Stimulated activated CD4-positive, alpha-beta T cell treated with anti-CD3 and anti-CD28 coated beads, Interleukin-2, amount 100 ng/mL, for 4 hours (primary cell): ENCODE data around the gene PKP4.
"Not testable (repeated sequence)": the region's sequence is repeated elsewhere in the genome, so short reads cannot be mapped to it uniquely, and the experiment has no call there.

ENCODE experiments used
- DNase-seq: peaks from one replicate; pipeline ENCODE4 v3.0.0-alpha.2; 2020; ENCODE audit warnings: low read depth

Gene PKP4

GRCh38 chr2:158456309-158457066 is at the start of gene PKP4, which contains the start of gene CCDC148:
PKP4 (plus strand) TSS chr2:158456952; CDS start chr2:158533185, 76,233 bp downstream.
CCDC148 (minus strand) TSS chr2:158456753; CDS start chr2:158456439, 314 bp downstream.
- DNase-seq, result peak; percentile 88

- no peak for DNase-seq
Measured at GRCh38 chr2:158407031-158407430, 49.7 kb upstream of the PKP4 start.

- no peak for DNase-seq
Measured at GRCh38 chr2:158410132-158410531, 46.6 kb upstream of the PKP4 start.

GRCh38 chr2:158411748-158412147 is 45.0 kb upstream of the PKP4 start:
- DNase-seq, result no peak

GRCh38 chr2:158412206-158412605 is 44.5 kb upstream of the PKP4 start:
- no peak for DNase-seq

- no peak for DNase-seq
Measured at GRCh38 chr2:158413581-158413980, 43.2 kb upstream of the PKP4 start.

- no peak for DNase-seq
Measured at GRCh38 chr2:158414538-158414937, 42.2 kb upstream of the PKP4 start.

GRCh38 chr2:158432117-158432516 is 24.6 kb upstream of the PKP4 start:
- no peak for DNase-seq

GRCh38 chr2:158433716-158434115 is 23.0 kb upstream of the PKP4 start:
- not testable (repeated sequence) for DNase-seq

GRCh38 chr2:158439062-158439461 is 17.7 kb upstream of the PKP4 start:
- not testable (repeated sequence) for DNase-seq

GRCh38 chr2:158443606-158444005 is 13.1 kb upstream of the PKP4 start:
- no peak for DNase-seq

GRCh38 chr2:158457092-158457825 is 507 bp downstream of the PKP4 start:
- DNase-seq, result peak; percentile 22

- peak; percentile 16 for DNase-seq
Measured at GRCh38 chr2:158457826-158458616, 1.3 kb downstream of the PKP4 start.

- no peak for DNase-seq
Measured at GRCh38 chr2:158458617-158458920, 1.8 kb downstream of the PKP4 start.

GRCh38 chr2:158459161-158460003 is 2.6 kb downstream of the PKP4 start:
- DNase-seq, result no peak

- no peak for DNase-seq
Measured at GRCh38 chr2:158460632-158461297, 4.0 kb downstream of the PKP4 start.

GRCh38 chr2:158463496-158464095 is 6.8 kb downstream of the PKP4 start:
- no peak for DNase-seq

- no peak for DNase-seq
Measured at GRCh38 chr2:158464426-158465281, 7.9 kb downstream of the PKP4 start.

GRCh38 chr2:158467248-158467647 is 10.5 kb downstream of the PKP4 start:
- DNase-seq, result no peak

GRCh38 chr2:158472829-158473228 is 16.1 kb downstream of the PKP4 start:
- DNase-seq, result not testable (repeated sequence)
